Testis (tissue), 3 donors: ENCODE measurements around the gene HMGB2. TPM values are rescaled to one million over a fixed set of nuclear protein-coding genes. Genes with fewer than 3 reads are reported as not detected.

Experiments used
- DNase-seq: peaks from one replicate; pipeline ENCODE4 v3.0.0-alpha.2; 2019
- H3K27ac ChIP-seq, 2 donors: fragments of 200-600 bp; sonication (generic); one replicate each; pipeline ENCODE4 v1.5.1; 2019
- H3K27me3 ChIP-seq: fragments of 200-600 bp; sonication (generic); one replicate; pipeline ENCODE4 v1.5.1; 2019
- H3K36me3 ChIP-seq: fragments of 200-600 bp; sonication (generic); one replicate; pipeline ENCODE4 v1.5.1; 2017; ENCODE audit warnings: low read depth; ENCODE audit errors: missing control alignments
- H3K4me1 ChIP-seq: fragments of 200-600 bp; sonication (generic); one replicate; pipeline ENCODE4 v1.5.1; 2019
- H3K4me3 ChIP-seq, 2 donors: fragments of 200-600 bp; sonication (generic); one replicate each; pipeline ENCODE4 v1.5.1; 2017 to 2019
- H3K9me3 ChIP-seq: fragments of 200-600 bp; sonication (generic); one replicate; pipeline ENCODE4 v1.5.1; 2017
- CTCF ChIP-seq, 3 experiments: fragments of 450-650 bp in 2 of 3; fragments of 200-600 bp in 1 of 3; sonication (generic) in 1 of 3; IDR thresholded peaks; one replicate each; pipeline ENCODE4 v1.5.1; 2016 to 2019; ENCODE audit warnings: antibody characterized with exemption in 3 of 3, mild to moderate bottlenecking in 2 of 3, moderate library complexity in 1 of 3
- POLR2A ChIP-seq: fragments of 450-650 bp; IDR thresholded peaks from one replicate; pipeline ENCODE4 v1.6.1; 2017; ENCODE audit warnings: antibody characterized with exemption, mild to moderate bottlenecking, moderate library complexity
- WGBS, 2 donors: methylation state at CpG; one replicate each; pipeline ENCODE4 v1.1.5; 2018; 5-methylcytosine and 5-hydroxymethylcytosine counted together
- intact Hi-C: fragments of 100-400 bp; cut with DNase I; formaldehyde crosslinking; loops from one replicate; pipeline ENCODE4 v1.15.1; 2023; ENCODE audit warnings: low total_unique reads
- polyA plus RNA-seq: library from polyadenylated mRNA; stranded (reverse); fragments of 350-450 nt; fragmentation: Illumina TruSeq; extraction: RNeasy Lipid Tissue Mini Kit (QIAGEN cat#74804); gene quantifications from one replicate; pipeline ENCODE4 v1.2.3, GENCODE V29; 2014; ENCODE audit warnings: low read depth, low replicate concordance; ENCODE audit not compliant: insufficient read depth
- total RNA-seq, 2 donors: library from RNA; depleted of rRNA; stranded (reverse); fragments of >200 nt; gene quantifications; one replicate each; pipeline ENCODE4 v1.2.3, GENCODE V29; 2016

HMGB2 gene
- total and polyA plus RNA-seq, 3 donors from 2014 or later = 80.1 to 235 (median 117) TPM

DNA sequence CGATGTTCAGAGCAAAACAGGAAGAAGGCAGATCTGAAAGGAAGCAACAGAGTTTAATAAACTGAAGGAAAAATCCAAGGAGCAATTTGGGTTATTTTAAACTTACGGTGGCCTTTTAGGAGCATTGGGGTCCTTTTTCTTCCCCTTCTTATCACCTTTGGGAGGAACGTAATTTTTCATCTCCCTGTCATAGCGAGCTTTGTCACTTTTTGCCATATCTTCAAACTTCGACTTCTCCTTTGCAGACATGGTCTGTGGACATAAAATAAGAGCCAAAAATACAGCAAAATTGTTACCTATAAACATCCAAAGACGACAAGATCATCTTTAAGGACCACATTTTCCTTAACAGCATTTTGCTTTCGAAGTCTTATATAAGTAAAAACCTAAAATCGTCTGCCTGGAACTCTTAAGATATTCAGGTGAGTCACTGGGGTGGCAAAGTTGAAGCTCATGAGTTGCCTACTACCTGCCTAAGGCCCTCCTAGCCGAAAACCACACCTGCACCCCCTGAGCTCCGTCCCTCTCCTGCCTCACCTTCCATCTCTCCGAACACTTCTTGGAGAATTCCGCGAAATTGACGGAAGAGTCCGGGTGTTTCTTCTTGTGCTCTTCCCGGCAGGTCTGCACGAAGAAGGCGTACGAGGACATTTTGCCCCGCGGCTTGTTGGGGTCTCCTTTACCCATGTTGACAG lies 1.0 kb downstream of the HMGB2 start:
- 6 to 11% methylated on average over 13 to 21 of the region's 21 CpGs for WGBS, 2 donors
- no peaks in the 10 kb centered on the region for H3K9me3 ChIP-seq
- H3K36me3 ChIP-seq = no peaks in the 10 kb centered on the region
- H3K4me1 ChIP-seq = peaks cover 13% of the 10 kb centered on the region
- TF ChIP-seq CTCF (IDR thresholded peaks at IDR 0.05) = no peak
- TF ChIP-seq POLR2A = no peak
- H3K4me3 ChIP-seq = peak overlapping the region; percentile 98
- peak overlapping the region; percentile 100 for H3K27ac ChIP-seq
- no peak for DNase-seq
- no peaks in the 10 kb centered on the region for H3K27me3 ChIP-seq
- intact Hi-C loops = no loop called here

DNA sequence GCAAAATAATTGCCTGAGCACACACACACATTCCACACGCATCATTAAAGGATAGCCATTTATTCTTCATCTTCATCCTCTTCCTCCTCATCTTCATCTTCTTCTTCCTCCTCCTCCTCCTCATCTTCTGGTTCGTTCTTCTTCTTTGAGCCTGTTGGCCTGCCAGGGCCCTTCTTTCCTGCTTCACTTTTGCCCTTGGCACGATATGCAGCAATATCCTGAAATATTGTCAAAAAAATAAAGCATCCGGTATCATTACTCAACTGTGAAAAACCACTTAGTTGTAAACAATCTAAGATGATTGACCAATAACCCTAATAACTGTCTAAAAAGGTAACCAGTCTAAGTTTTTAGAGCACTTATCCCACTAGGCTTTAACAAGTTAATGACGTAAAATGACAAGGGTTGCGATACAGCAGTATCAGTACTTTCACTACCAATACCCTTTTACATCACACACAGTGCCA lies 2.1 kb downstream of the HMGB2 start:
- Histone ChIP-seq H3K36me3 (no peaks in the 10 kb centered on the region), H3K4me1 (peaks cover 13% of the 10 kb centered on the region), H3K27me3 (no peaks in the 10 kb centered on the region), H3K4me3 (no peak overlapping the region), H3K27ac (peak overlapping the region; percentile 100), H3K9me3 (no peaks in the 10 kb centered on the region)
- intact Hi-C loops = no loop called here
- DNase-seq = no peak
- 58 to 59% methylated on average over 6 of the region's 6 CpGs for WGBS, 2 donors
- TF ChIP-seq CTCF (IDR thresholded peaks at IDR 0.05) (no peak), POLR2A (no peak)

DNA sequence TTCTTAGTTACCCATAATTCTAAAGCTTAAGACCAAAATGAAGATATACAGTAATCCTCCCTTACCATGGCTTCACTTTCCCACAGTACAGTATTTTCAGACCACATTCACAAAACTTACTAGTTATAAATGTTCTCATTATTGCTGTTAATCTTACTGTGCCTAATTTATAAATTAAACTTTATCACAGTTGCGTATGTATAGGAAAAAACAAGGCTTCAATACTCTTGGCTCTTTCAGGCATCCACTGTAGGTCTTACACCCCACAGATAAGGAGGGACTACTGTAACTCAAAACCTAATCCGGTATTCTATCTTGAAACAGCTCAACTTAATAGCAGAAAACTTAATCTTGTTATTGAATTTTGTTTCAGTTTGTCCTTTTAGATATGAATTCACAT lies 3.6 kb downstream of the HMGB2 start:
- no peak overlapping the region for H3K27ac ChIP-seq
- WGBS, 2 donors = 74 to 84% methylated on average over 2 of the region's 2 CpGs
- no peak overlapping the region for H3K4me3 ChIP-seq
- H3K27me3 ChIP-seq = no peaks in the 10 kb centered on the region
- TF ChIP-seq POLR2A (no peak), CTCF (IDR thresholded peaks at IDR 0.05) (no peak)
- intact Hi-C loops = no loop called here
- DNase-seq = no peak
- H3K4me1 ChIP-seq = peaks cover 13% of the 10 kb centered on the region
- no peaks in the 10 kb centered on the region for H3K9me3 ChIP-seq
- H3K36me3 ChIP-seq = no peaks in the 10 kb centered on the region

GRCh38 chr4:173328236-173328901 lies 5.8 kb downstream of the HMGB2 start:
- Histone ChIP-seq H3K36me3 (no peaks in the 10 kb centered on the region), H3K27me3 (no peaks in the 10 kb centered on the region), H3K27ac (no peak overlapping the region), H3K4me1 (peaks cover 13% of the 10 kb centered on the region), H3K9me3 (no peaks in the 10 kb centered on the region), H3K4me3 (no peak overlapping the region)
- 94 to 95% methylated on average over 5 of the region's 5 CpGs for WGBS, 2 donors
- TF ChIP-seq CTCF (IDR thresholded peaks at IDR 0.05) (no peak), POLR2A (no peak)
- DNase-seq = no peak
- intact Hi-C loops = no loop called here
